ENCODE measurements around the gene TAGLN3.

DNA sequence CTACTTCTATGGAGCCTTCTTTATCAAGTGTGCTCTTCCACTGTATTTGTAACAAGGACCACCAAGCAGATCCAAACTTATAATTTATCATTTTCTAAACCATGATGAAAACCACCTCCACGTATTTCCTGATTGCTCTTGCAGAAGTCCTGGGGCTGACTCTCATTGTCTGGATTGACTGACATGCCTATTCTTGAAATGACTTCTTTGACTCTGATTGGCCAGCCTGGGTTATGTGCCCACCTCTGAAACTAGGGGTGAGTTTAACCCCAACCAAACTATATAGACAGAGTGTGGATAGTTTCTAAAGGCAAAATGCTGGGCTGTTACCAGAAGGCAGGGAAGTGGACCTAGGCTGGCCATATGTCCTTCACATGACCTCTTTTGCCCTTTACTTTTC, 48.5 kb downstream of the TAGLN3 start:
- TF ChIP-seq, protein P1, sequence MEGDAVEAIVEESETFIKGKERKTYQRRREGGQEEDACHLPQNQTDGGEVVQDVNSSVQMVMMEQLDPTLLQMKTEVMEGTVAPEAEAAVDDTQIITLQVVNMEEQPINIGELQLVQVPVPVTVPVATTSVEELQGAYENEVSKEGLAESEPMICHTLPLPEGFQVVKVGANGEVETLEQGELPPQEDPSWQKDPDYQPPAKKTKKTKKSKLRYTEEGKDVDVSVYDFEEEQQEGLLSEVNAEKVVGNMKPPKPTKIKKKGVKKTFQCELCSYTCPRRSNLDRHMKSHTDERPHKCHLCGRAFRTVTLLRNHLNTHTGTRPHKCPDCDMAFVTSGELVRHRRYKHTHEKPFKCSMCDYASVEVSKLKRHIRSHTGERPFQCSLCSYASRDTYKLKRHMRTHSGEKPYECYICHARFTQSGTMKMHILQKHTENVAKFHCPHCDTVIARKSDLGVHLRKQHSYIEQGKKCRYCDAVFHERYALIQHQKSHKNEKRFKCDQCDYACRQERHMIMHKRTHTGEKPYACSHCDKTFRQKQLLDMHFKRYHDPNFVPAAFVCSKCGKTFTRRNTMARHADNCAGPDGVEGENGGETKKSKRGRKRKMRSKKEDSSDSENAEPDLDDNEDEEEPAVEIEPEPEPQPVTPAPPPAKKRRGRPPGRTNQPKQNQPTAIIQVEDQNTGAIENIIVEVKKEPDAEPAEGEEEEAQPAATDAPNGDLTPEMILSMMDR (IDR thresholded peaks at IDR 0.05), result no peak
- no peak for TF ChIP-seq POLR2A (IDR thresholded peaks at IDR 0.05)
